Activated T-cell treated with anti-CD3 and anti-CD28 coated beads for 48 hours (primary cell): ENCODE data around the gene FRAS1.
"Not testable (repeated sequence)": the region's sequence is repeated elsewhere in the genome, so short reads cannot be mapped to it uniquely, and the experiment has no call there.

Experiments
- DNase-seq: peaks from one replicate; pipeline ENCODE4 v3.0.0-alpha.2; 2020; ENCODE audit warnings: low read depth

FRAS1 gene

GRCh38 chr4:78057135-78057599 is at the start of gene FRAS1:
Gene FRAS1, plus strand, starts transcription at chr4:78057323. Its CDS starts 687 bp downstream, at chr4:78058010.
- peak; percentile 9 for DNase-seq

- not testable (repeated sequence) for DNase-seq
Observed at GRCh38 chr4:78011003-78011402, 46.1 kb upstream of the FRAS1 start.

GRCh38 chr4:78014889-78015886 is 41.9 kb upstream of the FRAS1 start:
- DNase-seq = no peak

- DNase-seq = no peak
Observed at GRCh38 chr4:78018271-78019049, 38.7 kb upstream of the FRAS1 start.

- no peak for DNase-seq
Observed at GRCh38 chr4:78019414-78019813, 37.7 kb upstream of the FRAS1 start.

DNA sequence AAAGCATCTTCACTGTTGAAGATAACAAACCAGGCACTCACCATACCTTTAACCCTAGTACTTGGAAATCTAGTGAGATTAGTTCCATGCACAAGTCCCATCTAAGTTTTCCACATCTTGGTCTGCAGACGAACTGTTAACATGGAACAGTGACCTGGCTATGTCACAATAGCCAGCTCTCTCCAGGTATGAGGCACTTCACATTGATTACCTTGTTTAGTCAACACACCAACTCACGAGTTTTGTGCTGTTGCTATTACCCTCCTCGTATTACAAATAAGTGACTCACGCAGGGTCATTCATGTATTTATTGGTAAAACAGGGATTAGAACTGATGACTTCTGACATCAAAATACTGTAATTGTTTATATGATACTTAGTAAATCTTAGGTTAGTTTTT is 36.4 kb upstream of the FRAS1 start:
- no peak for DNase-seq

DNA sequence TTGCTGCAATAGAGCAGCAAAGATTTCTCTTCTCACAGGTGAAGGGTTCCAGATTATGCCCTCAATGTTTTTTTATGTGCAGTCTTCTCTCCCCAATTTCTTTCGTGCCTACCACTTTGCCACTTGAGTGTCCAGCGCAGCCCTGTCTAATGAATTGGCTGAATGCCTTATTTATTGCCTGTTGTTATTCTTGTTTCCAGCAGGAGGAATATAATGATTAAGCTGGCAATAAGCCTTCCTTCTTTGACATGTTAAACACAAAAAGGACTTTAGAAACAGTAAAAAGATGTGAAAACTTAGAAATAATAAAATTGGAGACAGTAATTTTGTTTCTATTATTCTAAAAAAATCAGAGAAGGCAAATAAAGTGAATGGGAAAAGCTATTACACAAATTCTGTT is 34.6 kb upstream of the FRAS1 start:
- DNase-seq = no peak

DNA sequence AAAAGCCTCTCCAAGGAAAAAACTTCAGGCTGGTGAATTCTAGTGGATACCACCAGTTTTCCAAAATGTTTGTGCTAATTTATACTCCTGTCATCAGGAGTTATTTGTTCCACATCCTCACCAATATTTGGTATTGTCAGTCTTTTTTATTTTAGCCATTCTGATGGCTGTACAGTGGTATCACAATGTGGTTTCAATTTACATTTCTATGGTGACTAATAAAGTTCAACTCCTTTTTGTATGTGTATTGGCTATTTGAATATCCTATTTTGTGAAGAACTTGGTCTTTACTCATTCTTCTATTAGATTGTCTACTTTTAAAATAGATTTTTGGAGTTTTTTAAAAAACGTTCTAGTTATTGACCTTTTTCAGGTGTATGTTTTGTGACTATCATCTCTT is 33.0 kb upstream of the FRAS1 start:
- no peak for DNase-seq

DNA sequence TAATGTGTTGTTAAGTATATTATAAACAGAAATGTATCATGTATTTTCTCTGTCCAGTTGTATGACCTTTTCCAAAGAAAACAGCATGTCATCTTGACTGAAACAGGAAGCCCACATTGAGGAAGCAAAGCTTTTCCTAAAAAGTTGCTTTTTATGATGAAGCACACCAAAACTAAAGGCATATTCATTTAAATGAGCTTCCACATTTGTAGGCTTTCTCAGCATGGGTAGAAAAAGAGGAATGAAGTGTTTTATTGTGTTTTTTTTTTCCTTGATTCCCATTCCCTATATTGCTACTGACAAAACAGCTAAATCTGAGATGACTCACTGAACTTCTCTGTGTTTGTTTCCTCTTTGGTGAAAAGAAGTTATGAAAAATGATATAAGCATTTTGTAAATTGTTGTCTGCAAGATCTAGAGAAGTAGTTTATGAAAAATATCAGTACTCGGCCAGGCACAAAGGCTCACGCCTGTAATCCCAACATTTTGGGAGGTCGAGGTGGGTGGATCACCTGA is 32.5 kb upstream of the FRAS1 start:
- DNase-seq = no peak

GRCh38 chr4:78031417-78031950 is 25.6 kb upstream of the FRAS1 start:
- DNase-seq = no peak

GRCh38 chr4:78032446-78032845 is 24.7 kb upstream of the FRAS1 start:
- no peak for DNase-seq

DNA sequence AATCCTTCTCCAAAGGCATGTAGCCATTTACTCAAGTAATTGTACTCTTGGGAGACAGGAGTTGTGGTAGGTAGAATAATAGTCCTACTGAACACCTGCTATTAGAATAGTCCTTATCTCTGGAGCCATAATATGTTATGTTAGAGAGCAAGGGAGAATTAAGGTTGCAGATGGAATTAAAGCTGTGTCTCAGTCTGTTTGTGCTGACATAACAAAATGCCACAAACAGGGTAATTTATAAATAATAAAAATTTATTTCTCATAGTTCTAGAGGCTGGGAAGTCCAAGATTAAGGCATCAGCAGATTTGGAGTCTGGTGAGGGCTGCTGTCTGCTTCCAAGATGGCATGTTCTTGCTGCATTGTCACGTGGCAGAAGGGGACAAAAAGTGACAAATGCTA is 24.2 kb upstream of the FRAS1 start:
- DNase-seq = no peak

DNA sequence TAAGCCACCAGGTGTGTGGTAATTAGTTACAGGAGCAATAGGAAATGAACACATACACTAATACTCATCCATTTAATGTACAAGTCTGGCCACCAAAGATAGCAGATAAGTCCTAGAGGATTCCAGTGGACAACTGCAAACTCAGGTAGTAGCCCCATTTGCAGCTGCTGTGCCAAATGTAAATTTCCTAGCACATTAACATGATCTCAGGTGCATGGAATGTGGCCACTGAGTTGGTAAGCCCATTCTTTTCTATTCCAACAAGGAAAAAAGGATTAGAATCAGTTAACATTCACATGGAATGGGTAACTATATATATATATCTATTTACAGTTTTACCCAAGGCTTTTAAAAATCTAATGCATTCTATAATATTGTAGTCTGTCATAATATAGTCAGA is 23.3 kb upstream of the FRAS1 start:
- no peak for DNase-seq

GRCh38 chr4:78038704-78039103 is 18.4 kb upstream of the FRAS1 start:
- no peak for DNase-seq

DNA sequence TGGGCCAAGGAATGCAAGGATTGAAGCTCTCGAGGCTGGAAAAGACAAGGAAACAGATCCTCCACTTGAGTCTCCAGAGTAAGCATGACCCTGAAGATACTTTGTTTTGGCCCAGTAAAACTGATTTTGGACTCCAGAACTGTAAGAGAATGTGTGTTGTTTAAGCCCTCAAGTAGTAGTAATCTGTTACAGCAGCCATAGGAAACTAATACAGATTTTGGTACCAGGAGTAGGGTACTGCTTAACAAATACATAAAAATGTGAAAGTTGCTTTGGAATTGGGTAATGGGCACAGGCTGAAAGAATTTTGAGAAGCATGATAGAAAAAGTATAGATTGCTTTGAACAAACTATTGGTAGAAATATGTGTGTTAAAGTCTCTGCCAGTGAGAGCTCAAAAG is 17.4 kb upstream of the FRAS1 start:
- DNase-seq = no peak

DNA sequence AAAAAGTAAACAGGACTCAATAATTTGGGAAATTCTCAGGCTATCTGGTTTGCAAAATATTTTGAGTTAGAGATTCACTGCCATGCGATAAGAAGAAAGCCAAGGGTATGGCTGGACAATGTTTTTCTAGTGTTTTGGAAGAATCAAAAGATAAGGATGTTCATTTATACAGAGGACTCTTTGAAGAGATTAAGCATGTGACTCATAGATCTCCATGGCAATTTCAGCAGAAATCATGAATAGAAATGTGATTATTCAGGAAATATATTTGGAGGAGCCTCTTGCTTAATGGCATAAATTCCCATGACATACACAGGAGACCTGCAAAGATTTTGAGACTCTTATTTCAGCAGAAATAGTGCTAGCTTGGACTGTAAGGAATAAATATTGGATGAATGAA is 16.7 kb upstream of the FRAS1 start:
- DNase-seq = no peak

- no peak for DNase-seq
Observed at GRCh38 chr4:78047366-78047765, 9.8 kb upstream of the FRAS1 start.

- peak; percentile 14 for DNase-seq
Observed at GRCh38 chr4:78056265-78057129, 626 bp upstream of the FRAS1 start.

- DNase-seq = peak; percentile 25
Observed at GRCh38 chr4:78057600-78058550, 752 bp downstream of the FRAS1 start.
